WTC11 (cell line): ENCODE measurements around the gene RGS6. TPM values are rescaled to one million over a fixed set of nuclear protein-coding genes. Genes with fewer than 3 reads are reported as not detected.

Experiments used
- ATAC-seq: fragments of 200-7000 bp; cut with Tn5 transposase; 2 replicates; pipeline ENCODE4 v1.10.0; 2021; ENCODE audit warnings: mild to moderate bottlenecking, moderate library complexity
- CTCF ChIA-PET: fragments of 300-600 bp; sonication (Branson Sonifier 250); formaldehyde crosslinking; loops from one replicate; lab custom pipeline; 2021; ENCODE audit warnings: antibody characterized with exemption; lab: Charles Lee
- POLR2A ChIA-PET: fragments of 350-600 bp; sonication (Branson Sonifier 250); formaldehyde crosslinking; loops from one replicate; lab custom pipeline; 2021; ENCODE audit warnings: antibody characterized with exemption; lab: Charles Lee
- DNase-seq: peaks from one replicate; pipeline ENCODE4 v3.0.0; 2021; ENCODE audit warnings: low spot score
- H3K27ac Mint-ChIP-seq: 2 replicates; pipeline ENCODE4 v1.8.0; 2021; ENCODE audit warnings: mixed read lengths
- H3K27me3 Mint-ChIP-seq: 2 replicates; pipeline ENCODE4 v1.8.0; 2021; ENCODE audit warnings: low read depth, mild to moderate bottlenecking, moderate library complexity, mixed read lengths
- H3K36me3 Mint-ChIP-seq: 2 replicates; pipeline ENCODE4 v1.8.0; 2021; ENCODE audit warnings: mixed read lengths
- H3K4me1 Mint-ChIP-seq: 2 replicates; pipeline ENCODE4 v1.8.0; 2022; ENCODE audit warnings: mixed read lengths
- H3K4me3 Mint-ChIP-seq: 2 replicates; pipeline ENCODE4 v1.8.0; 2021; ENCODE audit warnings: mild to moderate bottlenecking, moderate library complexity, mixed read lengths
- H3K9me3 Mint-ChIP-seq: 2 replicates; pipeline ENCODE4 v1.8.0; 2021; ENCODE audit warnings: mixed read lengths
- ATF1 ChIP-seq: sonication (generic); formaldehyde crosslinking; IDR thresholded peaks from 2 replicates; pipeline ENCODE4 v1.8.1; 2023; ENCODE audit warnings: mild to moderate bottlenecking, moderate library complexity, missing genetic modification reagents
- CBFB ChIP-seq: sonication (generic); formaldehyde crosslinking; IDR thresholded peaks from 2 replicates; pipeline ENCODE4 v1.8.1; 2022; ENCODE audit warnings: mild to moderate bottlenecking, low read depth, missing genetic modification reagents
- CREB1 ChIP-seq: sonication (generic); formaldehyde crosslinking; IDR thresholded peaks from 2 replicates; pipeline ENCODE4 v1.8.0; 2023; ENCODE audit warnings: mild to moderate bottlenecking, missing genetic modification reagents
- ETV6 ChIP-seq: sonication (generic); formaldehyde crosslinking; IDR thresholded peaks from 2 replicates; pipeline ENCODE4 v1.8.1; 2022; ENCODE audit warnings: mild to moderate bottlenecking, missing genetic modification reagents
- FOXP1 ChIP-seq: sonication (generic); formaldehyde crosslinking; IDR thresholded peaks from 2 replicates; pipeline ENCODE4 v1.8.0; 2022; ENCODE audit warnings: missing genetic modification reagents, mild to moderate bottlenecking, moderate library complexity, borderline replicate concordance
- GABPB1 ChIP-seq: sonication (generic); formaldehyde crosslinking; IDR thresholded peaks from 2 replicates; pipeline ENCODE4 v1.8.1; 2023; ENCODE audit warnings: mild to moderate bottlenecking, missing genetic modification reagents
- GRHL2 ChIP-seq: fragments of 250-450 bp; sonication (Bioruptor Pico); IDR thresholded peaks from 2 replicates; pipeline ENCODE4 v1.8.0; 2022; ENCODE audit warnings: mild to moderate bottlenecking, moderate library complexity; ENCODE audit not compliant: insufficient replicate concordance, severe bottlenecking
- GTF2I ChIP-seq: fragments of 250-450 bp; sonication (Bioruptor Pico); conservative IDR thresholded peaks from 2 replicates; pipeline ENCODE4 v1.4.0; 2021; ENCODE audit warnings: mild to moderate bottlenecking
- IRF2 ChIP-seq: sonication (generic); formaldehyde crosslinking; IDR thresholded peaks from 2 replicates; pipeline ENCODE4 v1.8.0; 2022; ENCODE audit warnings: low read depth, missing genetic modification reagents, borderline replicate concordance
- JAZF1 ChIP-seq: fragments of 250-450 bp; sonication (Bioruptor Pico); IDR thresholded peaks from 2 replicates; pipeline ENCODE4 v1.9.0; 2021; ENCODE audit warnings: moderate library complexity, mild to moderate bottlenecking, inconsistent platforms
- TCF7 ChIP-seq: sonication (generic); formaldehyde crosslinking; IDR thresholded peaks from 2 replicates; pipeline ENCODE4 v1.8.0; 2022; ENCODE audit warnings: mild to moderate bottlenecking, low read depth, missing genetic modification reagents, moderate library complexity
- TEAD4 ChIP-seq: sonication (generic); formaldehyde crosslinking; IDR thresholded peaks from 2 replicates; pipeline ENCODE4 v1.8.0; 2022; ENCODE audit warnings: mild to moderate bottlenecking, missing genetic modification reagents
- ZBTB21 ChIP-seq: sonication (generic); formaldehyde crosslinking; IDR thresholded peaks from 2 replicates; pipeline ENCODE4 v1.8.1; 2023; ENCODE audit warnings: mild to moderate bottlenecking, missing genetic modification reagents, borderline replicate concordance
- ZNF219 ChIP-seq: sonication (generic); formaldehyde crosslinking; IDR thresholded peaks from 2 replicates; pipeline ENCODE4 v1.8.0; 2023; ENCODE audit warnings: missing genetic modification reagents, mild to moderate bottlenecking, borderline replicate concordance
- ZNF423 ChIP-seq: fragments of 250-450 bp; sonication (Bioruptor Pico); IDR thresholded peaks from 2 replicates; pipeline ENCODE4 v2.1.2; 2022; ENCODE audit warnings: mild to moderate bottlenecking, moderate library complexity
- total RNA-seq: library from RNA; stranded (reverse); gene quantifications from 3 replicates; pipeline ENCODE4 v1.2.3, GENCODE V29; 2021
- TF ChIP-seq, protein P1 (sequence below): fragments of 250-450 bp; sonication (Bioruptor Pico); IDR thresholded peaks from 2 replicates; pipeline ENCODE4 v1.9.0; 2021; ENCODE audit warnings: moderate library complexity, mild to moderate bottlenecking, inconsistent platforms, borderline replicate concordance
- TF ChIP-seq, protein P2 (sequence below): sonication (generic); formaldehyde crosslinking; IDR thresholded peaks from 2 replicates; pipeline ENCODE4 v1.8.0; 2023; ENCODE audit warnings: missing genetic modification reagents, mild to moderate bottlenecking, borderline replicate concordance
- TF ChIP-seq, protein P3 (sequence below): sonication (generic); formaldehyde crosslinking; IDR thresholded peaks from 2 replicates; pipeline ENCODE4 v1.8.1; 2022; ENCODE audit warnings: low read depth, missing genetic modification reagents, borderline replicate concordance
- TF ChIP-seq, protein P4 (sequence below): fragments of 250-450 bp; sonication (Bioruptor Pico); IDR thresholded peaks from 2 replicates; pipeline ENCODE4 v2.1.2; 2022; ENCODE audit warnings: mild to moderate bottlenecking, moderate library complexity
- TF ChIP-seq, protein P5 (sequence below): sonication (generic); formaldehyde crosslinking; IDR thresholded peaks from 2 replicates; pipeline ENCODE4 v1.8.1; 2023; ENCODE audit warnings: mild to moderate bottlenecking, moderate library complexity, missing genetic modification reagents

RGS6 gene
- total RNA-seq, 1 experiment from 2014 or later = 1.0 TPM

DNA sequence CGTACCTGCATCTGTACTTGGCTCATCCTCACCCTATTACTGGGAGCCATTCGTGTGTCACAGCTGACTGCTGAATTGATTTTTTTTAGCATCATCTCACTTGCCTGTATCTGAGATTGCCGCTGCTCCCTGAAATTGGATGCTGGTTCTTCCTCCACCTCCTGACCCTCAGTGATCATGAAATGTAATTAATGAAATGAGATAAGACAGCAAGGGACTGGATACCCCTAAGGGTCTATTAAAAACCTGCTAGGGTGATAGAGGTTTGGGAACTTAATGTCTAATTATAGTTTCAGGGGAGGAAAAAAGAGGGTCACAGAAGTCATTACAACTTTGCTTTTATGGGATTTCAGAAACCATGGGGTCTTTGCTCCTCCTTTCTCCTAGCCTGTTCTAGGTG is 551.1 kb downstream of the RGS6 start:
- DNase-seq (no peak), ATAC-seq (no peak)
- CTCF ChIA-PET = no interaction called here
- Mint-ChIP-seq H3K4me1 (peaks cover 20% of the 10 kb centered on the region), H3K9me3 (peaks cover 34% of the 10 kb centered on the region), H3K4me3 (no peak overlapping the region)
- no peak for TF ChIP-seq GABPB1 (CRISPR knock-in tag)
- TF ChIP-seq, protein P1, sequence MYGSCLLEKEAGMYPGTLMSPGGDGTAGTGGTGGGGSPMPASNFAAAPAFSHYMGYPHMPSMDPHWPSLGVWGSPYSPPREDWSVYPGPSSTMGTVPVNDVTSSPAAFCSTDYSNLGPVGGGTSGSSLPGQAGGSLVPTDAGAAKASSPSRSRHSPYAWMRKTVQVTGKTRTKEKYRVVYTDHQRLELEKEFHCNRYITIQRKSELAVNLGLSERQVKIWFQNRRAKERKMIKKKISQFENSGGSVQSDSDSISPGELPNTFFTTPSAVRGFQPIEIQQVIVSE (CRISPR knock-in tag) = no peak
- TF ChIP-seq TEAD4 (CRISPR knock-in tag) = no peak
- TF ChIP-seq, protein P2, sequence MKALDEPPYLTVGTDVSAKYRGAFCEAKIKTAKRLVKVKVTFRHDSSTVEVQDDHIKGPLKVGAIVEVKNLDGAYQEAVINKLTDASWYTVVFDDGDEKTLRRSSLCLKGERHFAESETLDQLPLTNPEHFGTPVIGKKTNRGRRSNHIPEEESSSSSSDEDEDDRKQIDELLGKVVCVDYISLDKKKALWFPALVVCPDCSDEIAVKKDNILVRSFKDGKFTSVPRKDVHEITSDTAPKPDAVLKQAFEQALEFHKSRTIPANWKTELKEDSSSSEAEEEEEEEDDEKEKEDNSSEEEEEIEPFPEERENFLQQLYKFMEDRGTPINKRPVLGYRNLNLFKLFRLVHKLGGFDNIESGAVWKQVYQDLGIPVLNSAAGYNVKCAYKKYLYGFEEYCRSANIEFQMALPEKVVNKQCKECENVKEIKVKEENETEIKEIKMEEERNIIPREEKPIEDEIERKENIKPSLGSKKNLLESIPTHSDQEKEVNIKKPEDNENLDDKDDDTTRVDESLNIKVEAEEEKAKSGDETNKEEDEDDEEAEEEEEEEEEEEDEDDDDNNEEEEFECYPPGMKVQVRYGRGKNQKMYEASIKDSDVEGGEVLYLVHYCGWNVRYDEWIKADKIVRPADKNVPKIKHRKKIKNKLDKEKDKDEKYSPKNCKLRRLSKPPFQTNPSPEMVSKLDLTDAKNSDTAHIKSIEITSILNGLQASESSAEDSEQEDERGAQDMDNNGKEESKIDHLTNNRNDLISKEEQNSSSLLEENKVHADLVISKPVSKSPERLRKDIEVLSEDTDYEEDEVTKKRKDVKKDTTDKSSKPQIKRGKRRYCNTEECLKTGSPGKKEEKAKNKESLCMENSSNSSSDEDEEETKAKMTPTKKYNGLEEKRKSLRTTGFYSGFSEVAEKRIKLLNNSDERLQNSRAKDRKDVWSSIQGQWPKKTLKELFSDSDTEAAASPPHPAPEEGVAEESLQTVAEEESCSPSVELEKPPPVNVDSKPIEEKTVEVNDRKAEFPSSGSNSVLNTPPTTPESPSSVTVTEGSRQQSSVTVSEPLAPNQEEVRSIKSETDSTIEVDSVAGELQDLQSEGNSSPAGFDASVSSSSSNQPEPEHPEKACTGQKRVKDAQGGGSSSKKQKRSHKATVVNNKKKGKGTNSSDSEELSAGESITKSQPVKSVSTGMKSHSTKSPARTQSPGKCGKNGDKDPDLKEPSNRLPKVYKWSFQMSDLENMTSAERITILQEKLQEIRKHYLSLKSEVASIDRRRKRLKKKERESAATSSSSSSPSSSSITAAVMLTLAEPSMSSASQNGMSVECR = no peak
- TF ChIP-seq CREB1 (CRISPR knock-in tag) = no peak
- TF ChIP-seq CBFB = no peak
- TF ChIP-seq GRHL2 = no peak
- no peak for TF ChIP-seq ETV6 (CRISPR knock-in tag)
- TF ChIP-seq TCF7 = no peak
- no peak for TF ChIP-seq ZNF423 (CRISPR knock-in tag)
- no peak for TF ChIP-seq ATF1 (CRISPR knock-in tag)
- TF ChIP-seq FOXP1 = no peak
- TF ChIP-seq, protein P3, sequence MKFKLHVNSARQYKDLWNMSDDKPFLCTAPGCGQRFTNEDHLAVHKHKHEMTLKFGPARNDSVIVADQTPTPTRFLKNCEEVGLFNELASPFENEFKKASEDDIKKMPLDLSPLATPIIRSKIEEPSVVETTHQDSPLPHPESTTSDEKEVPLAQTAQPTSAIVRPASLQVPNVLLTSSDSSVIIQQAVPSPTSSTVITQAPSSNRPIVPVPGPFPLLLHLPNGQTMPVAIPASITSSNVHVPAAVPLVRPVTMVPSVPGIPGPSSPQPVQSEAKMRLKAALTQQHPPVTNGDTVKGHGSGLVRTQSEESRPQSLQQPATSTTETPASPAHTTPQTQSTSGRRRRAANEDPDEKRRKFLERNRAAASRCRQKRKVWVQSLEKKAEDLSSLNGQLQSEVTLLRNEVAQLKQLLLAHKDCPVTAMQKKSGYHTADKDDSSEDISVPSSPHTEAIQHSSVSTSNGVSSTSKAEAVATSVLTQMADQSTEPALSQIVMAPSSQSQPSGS (CRISPR knock-in tag) = no peak
- no peak for TF ChIP-seq ZNF219
- no peak for TF ChIP-seq IRF2 (CRISPR knock-in tag)
- TF ChIP-seq, protein P4, sequence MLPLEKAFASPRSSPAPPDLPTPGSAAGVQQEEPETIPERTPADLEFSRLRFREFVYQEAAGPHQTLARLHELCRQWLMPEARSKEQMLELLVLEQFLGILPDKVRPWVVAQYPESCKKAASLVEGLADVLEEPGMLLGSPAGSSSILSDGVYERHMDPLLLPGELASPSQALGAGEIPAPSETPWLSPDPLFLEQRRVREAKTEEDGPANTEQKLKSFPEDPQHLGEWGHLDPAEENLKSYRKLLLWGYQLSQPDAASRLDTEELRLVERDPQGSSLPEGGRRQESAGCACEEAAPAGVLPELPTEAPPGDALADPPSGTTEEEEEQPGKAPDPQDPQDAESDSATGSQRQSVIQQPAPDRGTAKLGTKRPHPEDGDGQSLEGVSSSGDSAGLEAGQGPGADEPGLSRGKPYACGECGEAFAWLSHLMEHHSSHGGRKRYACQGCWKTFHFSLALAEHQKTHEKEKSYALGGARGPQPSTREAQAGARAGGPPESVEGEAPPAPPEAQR (CRISPR knock-in tag) = no peak
- TF ChIP-seq JAZF1 = no peak
- TF ChIP-seq ZBTB21 (CRISPR knock-in tag) = no peak
- TF ChIP-seq, protein P5, sequence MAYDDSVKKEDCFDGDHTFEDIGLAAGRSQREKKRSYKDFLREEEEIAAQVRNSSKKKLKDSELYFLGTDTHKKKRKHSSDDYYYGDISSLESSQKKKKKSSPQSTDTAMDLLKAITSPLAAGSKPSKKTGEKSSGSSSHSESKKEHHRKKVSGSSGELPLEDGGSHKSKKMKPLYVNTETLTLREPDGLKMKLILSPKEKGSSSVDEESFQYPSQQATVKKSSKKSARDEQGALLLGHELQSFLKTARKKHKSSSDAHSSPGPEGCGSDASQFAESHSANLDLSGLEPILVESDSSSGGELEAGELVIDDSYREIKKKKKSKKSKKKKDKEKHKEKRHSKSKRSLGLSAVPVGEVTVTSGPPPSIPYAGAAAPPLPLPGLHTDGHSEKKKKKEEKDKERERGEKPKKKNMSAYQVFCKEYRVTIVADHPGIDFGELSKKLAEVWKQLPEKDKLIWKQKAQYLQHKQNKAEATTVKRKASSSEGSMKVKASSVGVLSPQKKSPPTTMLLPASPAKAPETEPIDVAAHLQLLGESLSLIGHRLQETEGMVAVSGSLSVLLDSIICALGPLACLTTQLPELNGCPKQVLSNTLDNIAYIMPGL = no peak
- TF ChIP-seq GTF2I (CRISPR knock-in tag) = no peak
- TF ChIP-seq, all 79 proteins: peak for 0
- POLR2A ChIA-PET = no interaction called here
- Mint-ChIP-seq H3K36me3 (peaks cover 6% of the 10 kb centered on the region), H3K27ac (no peak overlapping the region), H3K27me3 (peaks cover 8% of the 10 kb centered on the region; the same call in 1 of the 2 replicates)
